Bronchial epithelial cell (primary cell): ENCODE measurements around the gene MPV17L. TPM values are rescaled to one million over a fixed set of nuclear protein-coding genes. Genes with fewer than 3 reads are reported as not detected.

Source experiments
- DNase-seq: peaks from one replicate; pipeline ENCODE4 v3.0.0-alpha.2; 2010; ENCODE audit warnings: low read depth
- FAIRE-seq: peaks from 2 replicates; lab custom pipeline; 2011; peaks lifted over from hg19 to GRCh38; lab: Jason Lieb, UNC
- H3K27me3 ChIP-seq: 2 replicates; pipeline ENCODE4 v1.5.1; 2011; ENCODE audit warnings: low read length; ENCODE audit not compliant: control insufficient read depth, insufficient read depth
- H3K36me3 ChIP-seq: 2 replicates; pipeline ENCODE4 v1.5.1; 2011; ENCODE audit warnings: low read length; ENCODE audit not compliant: control insufficient read depth, insufficient read depth
- H3K4me3 ChIP-seq: 2 replicates; pipeline ENCODE4 v1.5.1; 2011; ENCODE audit warnings: mild to moderate bottlenecking, low read depth, low read length, control low read depth
- CTCF ChIP-seq: IDR thresholded peaks from 2 replicates; pipeline ENCODE4 v1.5.1; 2011; ENCODE audit warnings: mild to moderate bottlenecking, moderate library complexity, low read length, control low read depth, inconsistent platforms; ENCODE audit not compliant: insufficient read depth, severe bottlenecking
- total RNA-seq: library from RNA; depleted of rRNA; stranded (reverse); fragments of >200 nt; gene quantifications from 2 replicates; pipeline ENCODE4 v1.2.1, GENCODE V29; 2014

MPV17L gene
- total RNA-seq, 1 donor from 2014 or later = 0.53 TPM

- TF ChIP-seq CTCF = no peak
- DNase-seq (no peak), FAIRE-seq (no peak)
- Histone ChIP-seq H3K36me3 (no peaks in the 10 kb centered on the region), H3K27me3 (no peaks in the 10 kb centered on the region), H3K4me3 (no peak overlapping the region)
Observed at GRCh38 chr16:15461376-15461775, 65.8 kb downstream of the MPV17L start.

Other genes starting within 250 kb of the MPV17L start
- 0.38 and 0.79 TPM in 2 replicates for gene NPIPA5, start 17.5 kb upstream of the MPV17L start, total RNA-seq
- 4.5 and 8.4 TPM in 2 replicates for gene BMERB1, start 38.8 kb downstream of the MPV17L start, total RNA-seq
- gene MARF1, start 247.4 kb downstream of the MPV17L start, total RNA-seq = 12.9 and 17.4 TPM in 2 replicates